Right lobe of liver (tissue), 6 donors: Measurements from ENCODE around the gene HDDC2. TPM values are rescaled to one million over a fixed set of nuclear protein-coding genes. Genes with fewer than 3 reads are reported as not detected.

Source experiments
- ATAC-seq, 4 donors: fragments of 200-7000 bp; cut with Tn5 transposase; one replicate each; pipeline ENCODE4 v1.9.1; 2020; ENCODE audit warnings: mild to moderate bottlenecking in 4 of 4, moderate library complexity in 4 of 4
- DNase-seq, 3 donors: peaks; one replicate each; pipeline ENCODE4 v3.0.0-alpha.2; 2020
- H3K27ac ChIP-seq, 3 donors: fragments of 200-600 bp; one replicate each; pipeline ENCODE4 v1.8.0; 2022
- H3K27me3 ChIP-seq, 2 donors: fragments of 200-600 bp; one replicate each; pipeline ENCODE4 v1.8.0; 2022
- H3K36me3 ChIP-seq, 4 donors: fragments of 200-600 bp; sonication (generic) in 1 of 4; one replicate each; pipeline versions ENCODE4 v1.5.1 to v1.8.0; 2017 to 2022; ENCODE audit warnings: control low read depth in 1 of 4
- H3K4me1 ChIP-seq, 4 donors: fragments of 200-600 bp; sonication (generic) in 1 of 4; one replicate each; pipeline versions ENCODE4 v1.5.1 to v1.8.0; 2017 to 2022; ENCODE audit warnings: control low read depth in 1 of 4
- H3K4me3 ChIP-seq, 3 donors: fragments of 200-600 bp; one replicate each; pipeline ENCODE4 v1.8.0; 2022
- H3K9me3 ChIP-seq, 4 donors: fragments of 200-600 bp; sonication (generic) in 1 of 4; one replicate each; pipeline versions ENCODE4 v1.5.1 to v1.8.0; 2017 to 2022; ENCODE audit warnings: control low read depth in 1 of 4
- POLR2A ChIP-seq: fragments of 450-650 bp; IDR thresholded peaks from one replicate; pipeline ENCODE4 v1.6.1; 2017; ENCODE audit warnings: antibody characterized with exemption, mild to moderate bottlenecking
- WGBS: methylation state at CpG from one replicate; pipeline ENCODE4 v1.1.6; 2018; ENCODE audit warnings: low coverage, low lambda C conversion rate; ENCODE audit not compliant: insufficient coverage; ENCODE audit errors: missing lambda C conversion rate; 5-methylcytosine and 5-hydroxymethylcytosine counted together
- intact Hi-C, 2 donors: fragments of 100-400 bp; cut with DNase I; formaldehyde crosslinking; loops; one replicate each; pipeline versions ENCODE4 v1.11.2 to v1.14.1; 2022
- total RNA-seq, 6 experiments: library from RNA; depleted of rRNA in 2 of 6; stranded (reverse); fragments of >200 nt in 2 of 6; fragmentation: NEBNext Ultra II Directional in 3 of 6; extraction: Animal tissue kit (Norgen Biotek cat#: 25700) in 3 of 6; gene quantifications; one replicate each; pipeline versions ENCODE4 v1.1.0 to v1.2.4, GENCODE V29; 2016 to 2023
- TF ChIP-seq, protein P1 (sequence below), 4 donors: fragments of 200-600 bp in 3 of 4; fragments of 450-650 bp in 1 of 4; IDR thresholded peaks; one replicate each; pipeline versions ENCODE4 v1.5.1 to v1.8.0; 2016 to 2022; ENCODE audit warnings: antibody characterized with exemption in 4 of 4, mild to moderate bottlenecking in 2 of 4
- donor health status: DM: no; HTN: yes; CAD: no.
- donor health status: DM: no; HTN: no; CAD: no.
- donor health status: DM: no; HTN: no; CAD: no.
- donor health status: DM: no; HTN: yes; CAD: no.
- donor health status: DM: no; HTN: yes; CAD: no.

Gene HDDC2
- total RNA-seq, 6 experiments from 2014 or later, result 6.8 to 15.6 (median 9.5) TPM

DNA sequence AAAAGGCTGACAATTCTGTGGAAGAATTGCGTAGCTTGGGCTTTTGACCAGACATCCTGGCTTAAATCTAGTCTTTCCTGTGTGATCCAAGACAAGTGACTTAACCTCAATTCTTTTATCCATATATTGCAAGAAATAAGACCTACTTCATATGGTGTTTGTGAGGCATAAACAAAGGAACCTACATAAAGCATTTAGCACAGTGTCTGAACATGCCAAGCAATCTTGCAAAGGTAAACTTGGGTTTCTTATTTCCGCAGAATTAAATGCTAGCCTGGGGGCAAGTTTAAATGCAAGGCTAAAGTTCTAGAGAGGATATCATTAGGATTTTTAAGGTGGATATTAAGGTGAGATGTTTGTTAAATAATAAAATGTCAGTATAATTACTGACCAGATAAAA is 47.9 kb downstream of the HDDC2 start:
- H3K36me3 ChIP-seq, result no peaks in the 10 kb centered on the region
- no peak for DNase-seq
- WGBS, result 93% methylated on average over 2 of the region's 2 CpGs
- no peaks in the 10 kb centered on the region for H3K4me1 ChIP-seq
- no peak overlapping the region for H3K27ac ChIP-seq
- no peak for ATAC-seq
- H3K9me3 ChIP-seq, result no peaks in the 10 kb centered on the region
- intact Hi-C loops, result no loop called here
- H3K27me3 ChIP-seq, result no peaks in the 10 kb centered on the region
- H3K4me3 ChIP-seq, result no peak overlapping the region
- TF ChIP-seq POLR2A, result no peak
- TF ChIP-seq, protein P1, sequence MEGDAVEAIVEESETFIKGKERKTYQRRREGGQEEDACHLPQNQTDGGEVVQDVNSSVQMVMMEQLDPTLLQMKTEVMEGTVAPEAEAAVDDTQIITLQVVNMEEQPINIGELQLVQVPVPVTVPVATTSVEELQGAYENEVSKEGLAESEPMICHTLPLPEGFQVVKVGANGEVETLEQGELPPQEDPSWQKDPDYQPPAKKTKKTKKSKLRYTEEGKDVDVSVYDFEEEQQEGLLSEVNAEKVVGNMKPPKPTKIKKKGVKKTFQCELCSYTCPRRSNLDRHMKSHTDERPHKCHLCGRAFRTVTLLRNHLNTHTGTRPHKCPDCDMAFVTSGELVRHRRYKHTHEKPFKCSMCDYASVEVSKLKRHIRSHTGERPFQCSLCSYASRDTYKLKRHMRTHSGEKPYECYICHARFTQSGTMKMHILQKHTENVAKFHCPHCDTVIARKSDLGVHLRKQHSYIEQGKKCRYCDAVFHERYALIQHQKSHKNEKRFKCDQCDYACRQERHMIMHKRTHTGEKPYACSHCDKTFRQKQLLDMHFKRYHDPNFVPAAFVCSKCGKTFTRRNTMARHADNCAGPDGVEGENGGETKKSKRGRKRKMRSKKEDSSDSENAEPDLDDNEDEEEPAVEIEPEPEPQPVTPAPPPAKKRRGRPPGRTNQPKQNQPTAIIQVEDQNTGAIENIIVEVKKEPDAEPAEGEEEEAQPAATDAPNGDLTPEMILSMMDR (IDR thresholded peaks at IDR 0.05), result no peak

DNA sequence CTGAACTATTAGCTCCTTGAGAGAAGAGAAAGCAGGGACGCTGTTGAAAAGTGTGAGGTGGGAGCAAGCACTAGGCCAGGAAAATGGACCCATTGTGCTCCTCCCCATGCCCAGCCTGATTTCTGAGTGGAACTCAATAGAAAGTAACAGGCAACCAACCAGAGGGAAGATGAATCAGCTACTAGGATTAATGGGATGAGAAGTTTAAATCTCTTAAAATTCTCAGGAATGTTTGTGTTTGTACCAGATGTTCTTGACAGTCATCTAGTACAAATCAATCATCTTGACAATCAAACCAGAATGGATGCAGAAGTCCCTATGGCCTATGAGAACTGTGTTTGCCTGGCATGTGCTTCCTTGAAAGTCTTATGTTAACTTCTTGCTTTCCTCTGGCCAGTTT is 48.9 kb downstream of the HDDC2 start:
- H3K9me3 ChIP-seq, result no peaks in the 10 kb centered on the region
- TF ChIP-seq POLR2A, result no peak
- TF ChIP-seq, protein P1 (IDR thresholded peaks at IDR 0.05), result no peak
- ATAC-seq (no peak), DNase-seq (no peak)
- H3K4me3 ChIP-seq, result no peak overlapping the region
- H3K36me3 ChIP-seq, result no peaks in the 10 kb centered on the region
- intact Hi-C loops, result no loop called here
- no peaks in the 10 kb centered on the region for H3K27me3 ChIP-seq
- no peaks in the 10 kb centered on the region for H3K4me1 ChIP-seq
- H3K27ac ChIP-seq, result no peak overlapping the region
- 100% methylated on average over 1 of the region's 1 CpG for WGBS

DNA sequence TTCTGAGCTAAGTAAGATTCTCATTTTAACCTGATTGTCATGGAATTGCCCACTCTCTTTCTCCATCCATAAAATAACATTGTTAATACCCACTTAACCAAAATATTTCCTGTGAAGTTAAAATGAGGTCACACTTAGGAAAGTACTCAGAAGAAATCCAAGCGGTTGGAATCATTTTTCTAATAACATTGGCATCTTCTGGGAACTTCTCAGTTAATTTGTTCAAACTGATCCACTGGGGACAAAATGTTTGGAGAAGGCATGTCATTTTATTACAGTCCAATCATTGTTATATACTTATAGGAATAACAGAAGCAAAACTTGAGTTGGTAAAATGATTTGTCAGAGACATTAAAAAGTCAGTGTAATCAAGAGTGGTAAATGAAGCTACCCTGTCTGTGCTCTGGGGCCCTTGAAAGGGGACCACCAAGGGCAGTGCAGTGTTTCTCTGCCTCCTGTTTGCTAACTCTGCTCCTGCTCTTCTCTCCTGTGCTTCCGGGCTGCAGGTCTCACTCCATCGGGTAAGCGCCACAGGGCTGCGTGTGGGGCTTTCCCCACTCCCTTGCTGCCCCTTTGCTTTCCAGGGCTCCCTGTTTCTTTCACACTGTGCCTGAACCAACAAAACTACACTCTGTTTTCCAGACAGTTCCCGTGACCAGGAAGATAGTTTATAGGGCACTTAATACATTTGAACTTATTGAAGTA is 50.1 kb downstream of the HDDC2 start:
- 68% methylated on average over 6 of the region's 6 CpGs for WGBS
- no peak for ATAC-seq

DNA sequence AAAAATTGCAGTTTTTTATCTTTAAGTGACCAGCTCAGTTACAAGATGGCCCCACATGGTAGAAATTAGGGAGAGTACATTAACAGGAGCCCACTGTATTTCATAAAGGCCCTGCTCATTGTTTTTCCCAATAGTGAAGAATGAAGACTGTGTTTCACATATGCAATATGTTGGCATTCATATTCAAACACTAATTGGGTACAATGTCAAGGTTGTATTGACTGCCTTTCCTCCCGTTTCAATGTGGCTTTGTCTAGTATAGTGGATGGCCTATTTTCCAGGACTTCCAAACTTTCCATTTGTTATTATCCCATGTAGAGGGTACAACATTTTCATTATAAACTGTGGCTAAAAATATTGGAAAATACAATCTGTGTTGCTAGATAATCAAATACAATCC is 51.3 kb downstream of the HDDC2 start:
- no peak overlapping the region for H3K4me3 ChIP-seq

More for the DNA sequence above, 50.1 kb downstream of the HDDC2 start:
- Histone ChIP-seq H3K27ac (no peak overlapping the region), H3K4me3 (no peak overlapping the region), H3K36me3 (no peaks in the 10 kb centered on the region), H3K9me3 (no peaks in the 10 kb centered on the region), H3K27me3 (no peaks in the 10 kb centered on the region), H3K4me1 (no peaks in the 10 kb centered on the region)
- TF ChIP-seq, protein P1 (IDR thresholded peaks at IDR 0.05), result no peak
- no peak for TF ChIP-seq POLR2A
- no peak for DNase-seq
- intact Hi-C loops, result no loop called here

More for the DNA sequence above, 51.3 kb downstream of the HDDC2 start:
- 31% methylated on average over 1 of the region's 1 CpG for WGBS
- Histone ChIP-seq H3K36me3 (no peaks in the 10 kb centered on the region), H3K9me3 (no peaks in the 10 kb centered on the region), H3K4me1 (no peaks in the 10 kb centered on the region), H3K27ac (no peak overlapping the region), H3K27me3 (no peaks in the 10 kb centered on the region)
- TF ChIP-seq, protein P1 (IDR thresholded peaks at IDR 0.05), result no peak
- no peak for TF ChIP-seq POLR2A
- DNase-seq, result no peak
- ATAC-seq, result no peak
- intact Hi-C loops, result no loop called here
